Parathyroid adenoma (tissue), 2 donors: ENCODE results near the gene CEP170B.

Experiments used
- H2AFZ ChIP-seq: fragments of 300-600 bp; sonication (generic); one replicate; pipeline ENCODE4 v1.7.0; 2017; ENCODE audit warnings: antibody characterized with exemption, mild to moderate bottlenecking
- H3K27ac ChIP-seq: fragments of 300-600 bp; sonication (generic); one replicate; pipeline ENCODE4 v1.7.0; 2017
- H3K27me3 ChIP-seq: fragments of 300-600 bp; sonication (generic); one replicate; pipeline ENCODE4 v1.7.0; 2017; ENCODE audit warnings: low read length; ENCODE audit not compliant: control insufficient read depth, insufficient read depth
- H3K36me3 ChIP-seq: fragments of 300-600 bp; sonication (generic); one replicate; pipeline ENCODE4 v1.7.0; 2017; ENCODE audit warnings: low read length; ENCODE audit not compliant: control insufficient read depth, insufficient read depth
- H3K4me1 ChIP-seq: fragments of 300-600 bp; sonication (generic); one replicate; pipeline ENCODE4 v1.7.0; 2017; ENCODE audit warnings: control low read depth
- H3K4me2 ChIP-seq: fragments of 300-600 bp; sonication (generic); one replicate; pipeline ENCODE4 v1.7.0; 2017; ENCODE audit warnings: low read length
- H3K4me3 ChIP-seq: fragments of 300-600 bp; sonication (generic); one replicate; pipeline ENCODE4 v1.7.0; 2017; ENCODE audit warnings: low read depth, low read length
- H3K79me2 ChIP-seq: fragments of 300-600 bp; sonication (generic); one replicate; pipeline ENCODE4 v1.7.0; 2017; ENCODE audit warnings: control low read depth
- H3K9ac ChIP-seq: fragments of 300-600 bp; sonication (generic); one replicate; pipeline ENCODE4 v1.7.0; 2017; ENCODE audit warnings: mild to moderate bottlenecking
- H3K9me3 ChIP-seq: fragments of 300-600 bp; sonication (generic); one replicate; pipeline ENCODE4 v1.7.0; 2017; ENCODE audit warnings: low read length; ENCODE audit not compliant: control insufficient read depth
- TF ChIP-seq, protein P1 (sequence below): fragments of 300-600 bp; sonication (generic); IDR thresholded peaks from one replicate; pipeline ENCODE4 v1.7.0; 2017; ENCODE audit warnings: antibody characterized with exemption, mild to moderate bottlenecking
- donor health status: primary hyperparathyroidism.

The CEP170B gene

GRCh38 chr14:104891664-104892530, 26.8 kb downstream of the CEP170B start:
- H3K4me2 ChIP-seq = no peak overlapping the region
- H3K4me1 ChIP-seq = peaks cover 11% of the 10 kb centered on the region
- H3K9ac ChIP-seq = no peak overlapping the region
- no peaks in the 10 kb centered on the region for H3K9me3 ChIP-seq
- H3K27ac ChIP-seq = no peak overlapping the region
- H3K36me3 ChIP-seq = no peaks in the 10 kb centered on the region
- no peak overlapping the region for H3K4me3 ChIP-seq
- TF ChIP-seq, protein P1, sequence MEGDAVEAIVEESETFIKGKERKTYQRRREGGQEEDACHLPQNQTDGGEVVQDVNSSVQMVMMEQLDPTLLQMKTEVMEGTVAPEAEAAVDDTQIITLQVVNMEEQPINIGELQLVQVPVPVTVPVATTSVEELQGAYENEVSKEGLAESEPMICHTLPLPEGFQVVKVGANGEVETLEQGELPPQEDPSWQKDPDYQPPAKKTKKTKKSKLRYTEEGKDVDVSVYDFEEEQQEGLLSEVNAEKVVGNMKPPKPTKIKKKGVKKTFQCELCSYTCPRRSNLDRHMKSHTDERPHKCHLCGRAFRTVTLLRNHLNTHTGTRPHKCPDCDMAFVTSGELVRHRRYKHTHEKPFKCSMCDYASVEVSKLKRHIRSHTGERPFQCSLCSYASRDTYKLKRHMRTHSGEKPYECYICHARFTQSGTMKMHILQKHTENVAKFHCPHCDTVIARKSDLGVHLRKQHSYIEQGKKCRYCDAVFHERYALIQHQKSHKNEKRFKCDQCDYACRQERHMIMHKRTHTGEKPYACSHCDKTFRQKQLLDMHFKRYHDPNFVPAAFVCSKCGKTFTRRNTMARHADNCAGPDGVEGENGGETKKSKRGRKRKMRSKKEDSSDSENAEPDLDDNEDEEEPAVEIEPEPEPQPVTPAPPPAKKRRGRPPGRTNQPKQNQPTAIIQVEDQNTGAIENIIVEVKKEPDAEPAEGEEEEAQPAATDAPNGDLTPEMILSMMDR = no peak
- no peak overlapping the region for H2AFZ ChIP-seq
- H3K79me2 ChIP-seq = no peaks in the 10 kb centered on the region
- H3K27me3 ChIP-seq = no peaks in the 10 kb centered on the region

DNA sequence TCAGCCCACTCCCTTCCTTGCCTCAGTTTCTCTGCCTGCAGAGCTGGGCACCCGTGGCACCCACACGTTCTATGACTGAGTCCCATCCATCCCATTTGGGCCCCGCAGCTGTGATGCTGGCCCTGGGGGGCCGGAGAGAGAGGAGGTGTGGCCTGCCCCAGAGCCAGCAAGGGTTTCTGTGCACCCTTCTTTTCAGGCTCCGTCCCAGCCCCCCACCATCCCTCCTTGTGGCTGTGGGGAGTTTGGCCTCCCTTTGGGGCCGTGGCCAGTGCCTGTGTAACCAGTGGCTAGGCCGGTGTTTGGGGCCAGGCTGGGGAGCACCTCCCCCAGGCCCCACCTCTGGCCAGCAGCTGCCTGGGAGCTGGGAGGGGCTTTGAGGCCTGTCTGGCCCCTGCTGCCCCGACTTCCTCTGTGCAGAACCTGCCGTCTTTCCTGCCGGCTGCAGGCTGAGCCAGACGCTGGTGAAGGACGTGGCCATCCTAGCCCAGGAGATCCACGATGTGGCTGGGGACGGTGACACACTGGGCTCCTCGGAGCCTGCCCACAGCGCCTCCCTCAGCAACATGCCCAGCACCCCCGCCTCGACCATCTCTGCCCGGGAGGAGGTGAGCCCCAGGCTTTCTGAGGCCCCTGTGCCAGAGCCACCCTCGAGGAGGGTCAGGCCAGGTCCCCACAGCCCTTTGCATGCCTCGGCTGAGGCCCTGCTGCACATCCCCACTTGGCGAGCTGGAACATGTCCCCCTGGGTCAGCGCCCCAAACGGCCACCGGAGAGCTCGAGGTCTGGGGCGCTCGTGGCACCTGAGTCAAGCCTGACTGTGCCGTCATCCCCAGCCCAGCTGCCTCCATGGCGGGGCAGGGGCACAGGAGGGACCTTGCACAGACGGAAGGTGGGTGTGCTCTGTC, 27.7 kb downstream of the CEP170B start:
- Histone ChIP-seq H2AFZ (no peak overlapping the region), H3K9ac (no peak overlapping the region), H3K27ac (no peak overlapping the region), H3K9me3 (no peaks in the 10 kb centered on the region), H3K4me3 (no peak overlapping the region), H3K4me2 (no peak overlapping the region), H3K79me2 (no peaks in the 10 kb centered on the region), H3K36me3 (no peaks in the 10 kb centered on the region), H3K27me3 (no peaks in the 10 kb centered on the region), H3K4me1 (peaks cover 11% of the 10 kb centered on the region)
- TF ChIP-seq, protein P1 = no peak

- Histone ChIP-seq H3K9ac (no peak overlapping the region), H3K4me2 (no peak overlapping the region), H2AFZ (no peak overlapping the region), H3K4me3 (no peak overlapping the region), H3K36me3 (no peaks in the 10 kb centered on the region), H3K27ac (no peak overlapping the region), H3K27me3 (no peaks in the 10 kb centered on the region), H3K4me1 (peaks cover 11% of the 10 kb centered on the region), H3K9me3 (no peaks in the 10 kb centered on the region), H3K79me2 (no peaks in the 10 kb centered on the region)
- TF ChIP-seq, protein P1 = no peak
Measured at GRCh38 chr14:104893435-104894207, 28.6 kb downstream of the CEP170B start.

DNA sequence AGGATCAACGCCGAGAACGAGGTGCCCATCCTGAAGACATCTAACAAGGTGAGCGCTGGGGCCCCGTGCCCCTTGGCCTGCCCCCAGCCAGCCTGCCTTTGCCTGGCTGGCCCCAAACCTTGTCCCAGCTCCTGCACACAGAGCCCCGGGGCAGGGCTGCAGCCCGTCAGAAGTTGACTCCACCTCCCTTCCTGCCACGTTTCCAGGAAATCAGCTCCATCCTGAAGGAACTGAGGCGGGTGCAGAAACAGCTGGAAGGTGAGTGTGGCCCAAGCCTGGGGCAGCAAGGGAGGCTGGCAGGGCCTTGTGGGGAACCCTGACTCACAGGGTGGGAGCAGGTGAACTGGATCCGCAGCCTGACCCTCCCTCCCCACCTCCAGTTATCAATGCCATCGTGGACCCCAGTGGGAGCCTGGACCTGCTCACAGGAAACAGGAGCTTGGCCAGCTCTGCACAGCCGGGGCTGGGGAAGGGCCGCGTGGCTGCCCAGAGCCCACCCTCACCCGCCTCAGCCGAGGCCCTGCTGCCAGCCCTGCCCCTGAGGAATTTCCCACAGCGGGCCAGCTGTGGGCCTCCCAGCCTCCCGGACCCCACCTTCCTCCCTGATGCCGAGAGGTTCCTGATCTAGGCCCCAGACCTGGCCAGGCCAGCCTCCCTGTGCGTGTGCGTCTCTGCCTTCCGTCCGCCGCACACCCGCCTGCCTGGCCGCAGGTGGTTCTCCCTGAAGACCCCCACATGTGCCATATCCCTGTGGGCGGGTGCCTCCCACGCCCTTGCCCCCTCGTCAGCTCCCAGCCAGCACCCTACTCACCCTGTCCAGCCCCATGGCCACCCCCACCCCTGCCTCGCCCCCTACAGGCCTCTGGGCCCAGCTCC, 29.5 kb downstream of the CEP170B start:
- H3K4me3 ChIP-seq = no peak overlapping the region
- H3K4me2 ChIP-seq = no peak overlapping the region
- H3K79me2 ChIP-seq = no peaks in the 10 kb centered on the region
- TF ChIP-seq, protein P1 = no peak
- no peak overlapping the region for H3K9ac ChIP-seq
- no peak overlapping the region for H2AFZ ChIP-seq
- no peak overlapping the region for H3K27ac ChIP-seq
- H3K4me1 ChIP-seq = peaks cover 11% of the 10 kb centered on the region
- no peaks in the 10 kb centered on the region for H3K36me3 ChIP-seq
- no peaks in the 10 kb centered on the region for H3K27me3 ChIP-seq
- H3K9me3 ChIP-seq = no peaks in the 10 kb centered on the region
